Measurements from ENCODE around the gene TXNDC12. TPM values are rescaled to one million over a fixed set of nuclear protein-coding genes. Genes with fewer than 3 reads are reported as not detected.

Gene TXNDC12
- total RNA-seq, 1 donor from 2014 or later, result 62.1 TPM

- TF ChIP-seq CTCF (IDR thresholded peaks at IDR 0.05; ENCODE audit: insufficient read depth, low read length, poor library complexity, severe bottlenecking), result no peak
- Histone ChIP-seq H3K27me3 (ENCODE audit: control insufficient read depth, insufficient read depth, low read length) (no peaks in the 10 kb centered on the region), H3K36me3 (ENCODE audit: control insufficient read depth, insufficient read depth, low read length) (no peaks in the 10 kb centered on the region), H3K4me3 (ENCODE audit: low read depth, low read length) (no peak overlapping the region)
- no peak for DNase-seq (ENCODE audit: low read depth)
Observed at GRCh38 chr1:51997974-51998382, 57.0 kb downstream of the TXNDC12 start.

- Histone ChIP-seq H3K36me3 (ENCODE audit: control insufficient read depth, insufficient read depth, low read length) (no peaks in the 10 kb centered on the region), H3K4me3 (ENCODE audit: low read depth, low read length) (peak within 1 kb of the TSS; percentile 76), H3K27me3 (ENCODE audit: control insufficient read depth, insufficient read depth, low read length) (no peaks in the 10 kb centered on the region)
- peak; percentile 43 for DNase-seq (ENCODE audit: low read depth)
- no peak for TF ChIP-seq CTCF (IDR thresholded peaks at IDR 0.05; ENCODE audit: insufficient read depth, low read length, poor library complexity, severe bottlenecking)
Observed at GRCh38 chr1:51990478-51990965, 64.5 kb downstream of the TXNDC12 start, which contains the start of gene RAB3B. TSS of gene RAB3B (minus strand) at chr1:51990700. CDS start at chr1:51977117, 13,583 bp downstream.

- Histone ChIP-seq H3K27me3 (ENCODE audit: control insufficient read depth, insufficient read depth, low read length) (no peaks in the 10 kb centered on the region), H3K4me3 (ENCODE audit: low read depth, low read length) (peak overlapping the region; percentile 76), H3K36me3 (ENCODE audit: control insufficient read depth, insufficient read depth, low read length) (no peaks in the 10 kb centered on the region)
- DNase-seq (ENCODE audit: low read depth), result no peak
- no peak for TF ChIP-seq CTCF (IDR thresholded peaks at IDR 0.05; ENCODE audit: insufficient read depth, low read length, poor library complexity, severe bottlenecking)
Observed at GRCh38 chr1:51989582-51990477, 65.2 kb downstream of the TXNDC12 start.

GRCh38 chr1:51988254-51988653 lies 66.7 kb downstream of the TXNDC12 start:
- Histone ChIP-seq H3K4me3 (ENCODE audit: low read depth, low read length) (no peak overlapping the region), H3K27me3 (ENCODE audit: control insufficient read depth, insufficient read depth, low read length) (no peaks in the 10 kb centered on the region), H3K36me3 (ENCODE audit: control insufficient read depth, insufficient read depth, low read length) (no peaks in the 10 kb centered on the region)
- TF ChIP-seq CTCF (IDR thresholded peaks at IDR 0.05; ENCODE audit: insufficient read depth, low read length, poor library complexity, severe bottlenecking), result no peak
- no peak for DNase-seq (ENCODE audit: low read depth)

GRCh38 chr1:51986718-51987117 lies 68.3 kb downstream of the TXNDC12 start:
- Histone ChIP-seq H3K27me3 (ENCODE audit: control insufficient read depth, insufficient read depth, low read length) (no peaks in the 10 kb centered on the region), H3K4me3 (ENCODE audit: low read depth, low read length) (no peak overlapping the region)
- TF ChIP-seq CTCF (IDR thresholded peaks at IDR 0.05; ENCODE audit: insufficient read depth, low read length, poor library complexity, severe bottlenecking), result no peak

More at GRCh38 chr1:51986718-51987117, 68.3 kb downstream of the TXNDC12 start:
- no peaks in the 10 kb centered on the region for H3K36me3 ChIP-seq (ENCODE audit: control insufficient read depth, insufficient read depth, low read length)
- DNase-seq (ENCODE audit: low read depth), result no peak

Data from kidney epithelial cell (primary cell).